Liver (tissue), 3 donors: ENCODE measurements around the gene TCF12.

Source experiments
- ATF3 ChIP-seq: IDR thresholded peaks from 2 replicates; pipeline ENCODE4 v1.6.1; 2016; ENCODE audit warnings: antibody characterized with exemption
- CTCF ChIP-seq: fragments of 150-350 bp; IDR thresholded peaks from 2 replicates; pipeline ENCODE4 v1.5.1; 2017; ENCODE audit warnings: improper control_type of control experiment, low read depth, low read length; ENCODE audit not compliant: missing input control
- EGR1 ChIP-seq, 2 donors: IDR thresholded peaks; 2 replicates each; pipeline ENCODE4 v1.6.1; 2016 to 2018; ENCODE audit warnings: antibody characterized with exemption in 2 of 2, low read depth in 2 of 2
- FOXA1 ChIP-seq: IDR thresholded peaks from 2 replicates; pipeline ENCODE4 v1.6.1; 2016; ENCODE audit warnings: antibody characterized with exemption
- GABPA ChIP-seq, 2 donors: IDR thresholded peaks in 1 of 2; conservative IDR thresholded peaks in 1 of 2; 2 replicates each; pipeline ENCODE4 v1.6.1; 2016; ENCODE audit warnings: antibody characterized with exemption in 2 of 2, mild to moderate bottlenecking in 1 of 2, moderate library complexity in 1 of 2
- HNF4A ChIP-seq, 2 donors: conservative IDR thresholded peaks; 2 replicates each; pipeline ENCODE4 v1.6.1; 2016; ENCODE audit warnings: antibody characterized with exemption in 2 of 2, mild to moderate bottlenecking in 2 of 2
- JUND ChIP-seq, 2 donors: IDR thresholded peaks; 2 replicates each; pipeline ENCODE4 v1.6.1; 2016; ENCODE audit warnings: antibody characterized with exemption in 2 of 2
- RAD21 ChIP-seq, 2 donors: IDR thresholded peaks; 2 replicates each; pipeline ENCODE4 v1.6.1; 2016; ENCODE audit warnings: antibody characterized with exemption in 2 of 2, mild to moderate bottlenecking in 2 of 2
- REST ChIP-seq: IDR thresholded peaks from 2 replicates; pipeline ENCODE4 v1.6.1; 2016; ENCODE audit warnings: antibody characterized with exemption, mild to moderate bottlenecking
- SP1 ChIP-seq: IDR thresholded peaks from 2 replicates; pipeline ENCODE4 v1.6.1; 2018; ENCODE audit warnings: antibody characterized with exemption, mild to moderate bottlenecking
- TAF1 ChIP-seq: conservative IDR thresholded peaks from 2 replicates; pipeline ENCODE4 v1.6.1; 2016; ENCODE audit warnings: antibody characterized with exemption, mild to moderate bottlenecking
- YY1 ChIP-seq: IDR thresholded peaks from 2 replicates; pipeline ENCODE4 v1.6.1; 2016; ENCODE audit warnings: antibody characterized with exemption, mild to moderate bottlenecking
- ZBTB33 ChIP-seq: IDR thresholded peaks from 2 replicates; pipeline ENCODE4 v1.6.1; 2016; ENCODE audit warnings: antibody characterized with exemption
- TF ChIP-seq, protein P1 (sequence below): IDR thresholded peaks from 2 replicates; pipeline ENCODE4 v1.6.1; 2016; ENCODE audit warnings: antibody characterized with exemption
- donor health status: healthy.
- donor health status: healthy.

GRCh38 chr15:56943403-56943802, 25.0 kb downstream of the TCF12 start:
- TF ChIP-seq CTCF (no peak), RAD21 (IDR thresholded peaks at IDR 0.05) (no peak), GABPA (IDR thresholded peaks at IDR 0.05 in 1 of 2, conservative IDR thresholded peaks at IDR 0.05 in 1 of 2) (no peak), FOXA1 (no peak), JUND (IDR thresholded peaks at IDR 0.05) (no peak), ZBTB33 (no peak), SP1 (no peak), TAF1 (no peak), YY1 (no peak), HNF4A (conservative IDR thresholded peaks at IDR 0.05) (no peak), ATF3 (no peak), REST (no peak), EGR1 (IDR thresholded peaks at IDR 0.05; ENCODE audit: low read depth in 2 of 2) (no peak)
- TF ChIP-seq, protein P1, sequence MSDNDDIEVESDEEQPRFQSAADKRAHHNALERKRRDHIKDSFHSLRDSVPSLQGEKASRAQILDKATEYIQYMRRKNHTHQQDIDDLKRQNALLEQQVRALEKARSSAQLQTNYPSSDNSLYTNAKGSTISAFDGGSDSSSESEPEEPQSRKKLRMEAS: no peak
